B cell (primary cell): ENCODE measurements around the gene ANKRD13C.
"Not testable (repeated sequence)": the region's sequence is repeated elsewhere in the genome, so short reads cannot be mapped to it uniquely, and the experiment has no call there.

ENCODE experiments used
- EZH2 ChIP-seq: IDR thresholded peaks from 2 replicates; pipeline ENCODE4 v1.6.1; 2012; ENCODE audit warnings: borderline replicate concordance, low read depth, mild to moderate bottlenecking, moderate library complexity, low read length; ENCODE audit not compliant: insufficient read depth, poor library complexity, severe bottlenecking
- TF ChIP-seq, protein P1 (sequence below): fragments of 200-600 bp; IDR thresholded peaks from one replicate; pipeline ENCODE4 v1.8.0; 2022; ENCODE audit warnings: antibody characterized with exemption, mild to moderate bottlenecking

DNA sequence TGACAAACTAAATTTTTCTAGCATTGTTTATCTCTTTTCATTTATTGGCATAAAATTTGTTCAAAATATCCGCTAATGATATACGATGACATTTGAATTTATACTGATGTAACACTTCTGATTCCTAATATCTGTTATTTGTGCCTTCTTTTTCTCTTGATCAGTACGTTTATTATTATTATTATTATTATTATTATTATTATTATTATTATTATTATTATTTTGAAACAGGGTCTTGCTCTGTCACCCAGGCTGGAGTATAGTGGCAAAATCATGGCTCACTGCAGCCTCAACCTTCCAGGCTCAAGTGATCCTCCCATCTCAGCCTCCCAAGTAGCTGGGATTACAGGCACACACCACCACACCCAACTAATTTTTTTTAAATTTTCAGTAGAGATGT, 14.9 kb downstream of the ANKRD13C start:
- TF ChIP-seq, protein P1, sequence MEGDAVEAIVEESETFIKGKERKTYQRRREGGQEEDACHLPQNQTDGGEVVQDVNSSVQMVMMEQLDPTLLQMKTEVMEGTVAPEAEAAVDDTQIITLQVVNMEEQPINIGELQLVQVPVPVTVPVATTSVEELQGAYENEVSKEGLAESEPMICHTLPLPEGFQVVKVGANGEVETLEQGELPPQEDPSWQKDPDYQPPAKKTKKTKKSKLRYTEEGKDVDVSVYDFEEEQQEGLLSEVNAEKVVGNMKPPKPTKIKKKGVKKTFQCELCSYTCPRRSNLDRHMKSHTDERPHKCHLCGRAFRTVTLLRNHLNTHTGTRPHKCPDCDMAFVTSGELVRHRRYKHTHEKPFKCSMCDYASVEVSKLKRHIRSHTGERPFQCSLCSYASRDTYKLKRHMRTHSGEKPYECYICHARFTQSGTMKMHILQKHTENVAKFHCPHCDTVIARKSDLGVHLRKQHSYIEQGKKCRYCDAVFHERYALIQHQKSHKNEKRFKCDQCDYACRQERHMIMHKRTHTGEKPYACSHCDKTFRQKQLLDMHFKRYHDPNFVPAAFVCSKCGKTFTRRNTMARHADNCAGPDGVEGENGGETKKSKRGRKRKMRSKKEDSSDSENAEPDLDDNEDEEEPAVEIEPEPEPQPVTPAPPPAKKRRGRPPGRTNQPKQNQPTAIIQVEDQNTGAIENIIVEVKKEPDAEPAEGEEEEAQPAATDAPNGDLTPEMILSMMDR = not testable (repeated sequence)
- TF ChIP-seq EZH2 = not testable (repeated sequence)
